Natural killer cell (primary cell): ENCODE data around the gene PARD3B. TPM values are rescaled to one million over a fixed set of nuclear protein-coding genes. Genes with fewer than 3 reads are reported as not detected.

ENCODE experiments used
- ATAC-seq, 3 donors: fragments of 150-1000 bp in 2 of 3; fragments of 200-7000 bp in 1 of 3; cut with Tn5 transposase; 1 replicate in 1 of 3; 2 replicates in 2 of 3; pipeline ENCODE4 v1.10.0; 2021; ENCODE audit warnings: mild to moderate bottlenecking in 2 of 3, moderate library complexity in 2 of 3
- DNase-seq, 2 donors: peaks; one replicate each; pipeline versions ENCODE4 v3.0.0 to v3.0.0-alpha.2; 2013 to 2021; ENCODE audit warnings: mixed read lengths in 1 of 2
- H3K27ac ChIP-seq: one replicate; pipeline ENCODE4 v1.5.1; 2013; ENCODE audit warnings: mild to moderate bottlenecking, low read length
- H3K27me3 ChIP-seq: one replicate; pipeline ENCODE4 v1.6.1; 2013; ENCODE audit warnings: low read length; ENCODE audit not compliant: control insufficient read depth, insufficient read depth
- H3K36me3 ChIP-seq: one replicate; pipeline ENCODE4 v1.6.1; 2013; ENCODE audit warnings: low read length; ENCODE audit not compliant: control insufficient read depth, insufficient read depth
- H3K4me1 ChIP-seq: one replicate; pipeline ENCODE4 v1.6.1; 2013; ENCODE audit warnings: low read length; ENCODE audit not compliant: control insufficient read depth, insufficient read depth
- H3K4me3 ChIP-seq: one replicate; pipeline ENCODE4 v1.5.1; 2013; ENCODE audit warnings: low read length
- H3K9me3 ChIP-seq: one replicate; pipeline ENCODE4 v1.6.1; 2013; ENCODE audit warnings: low read length; ENCODE audit not compliant: control insufficient read depth, insufficient read depth
- H3K27ac Mint-ChIP-seq, 2 donors: one replicate each; pipeline ENCODE4 v1.8.0; 2022; ENCODE audit warnings: mild to moderate bottlenecking in 2 of 2, mixed read lengths in 2 of 2, moderate library complexity in 1 of 2
- H3K27me3 Mint-ChIP-seq, 2 donors: one replicate each; pipeline ENCODE4 v1.8.0; 2022; ENCODE audit warnings: low read depth in 2 of 2, mixed read lengths in 2 of 2
- H3K36me3 Mint-ChIP-seq: one replicate; pipeline ENCODE4 v1.8.0; 2022; ENCODE audit warnings: mixed read lengths
- H3K4me1 Mint-ChIP-seq, 2 donors: one replicate each; pipeline ENCODE4 v1.8.0; 2022; ENCODE audit warnings: mixed read lengths in 2 of 2
- H3K4me3 Mint-ChIP-seq: one replicate; pipeline ENCODE4 v1.8.0; 2022; ENCODE audit warnings: mild to moderate bottlenecking, moderate library complexity, mixed read lengths
- H3K9me3 Mint-ChIP-seq, 2 donors: one replicate each; pipeline ENCODE4 v1.8.0; 2022; ENCODE audit warnings: mixed read lengths in 2 of 2
- CTCF ChIP-seq: fragments of 200-600 bp; IDR thresholded peaks from one replicate; pipeline ENCODE4 v1.8.0; 2022; ENCODE audit warnings: antibody characterized with exemption
- WGBS: methylation state at CpG from one replicate; pipeline ENCODE4 v1.1.7; 2013; ENCODE audit warnings: missing lambda C conversion rate; ENCODE audit not compliant: insufficient coverage; 5-methylcytosine and 5-hydroxymethylcytosine counted together
- intact Hi-C: fragments of 100-400 bp; cut with micrococcal nuclease; formaldehyde crosslinking; loops from one replicate; pipeline ENCODE4 v1.14.2; 2022
- total RNA-seq, 4 donors: library from RNA; stranded (reverse); fragments of 120-200 nt in 1 of 4; gene quantifications; one replicate each; pipeline versions ENCODE4 v1.2.3 to v1.2.4, GENCODE V29; 2013 to 2022

Gene PARD3B
- total RNA-seq, 3 donors from 2014 or later (not counting 1 experiment from before 2014, with no cell fraction given): 0.13 to 0.45 TPM; not detected in 1

GRCh38 chr2:205613970-205614559, 1068.8 kb downstream of the PARD3B start:
- Mint-ChIP-seq H3K4me1 (no peaks in the 10 kb centered on the region), H3K27ac (no peak overlapping the region), H3K4me3 (no peak overlapping the region), H3K36me3 (no peaks in the 10 kb centered on the region), H3K27me3 (peaks cover 13 to 16% of the 10 kb centered on the region in 2 donors), H3K9me3 (peaks cover 0 to 5% of the 10 kb centered on the region in 2 donors)
- ATAC-seq (no peak), DNase-seq (no peak)
- no peak overlapping the region for H3K27ac ChIP-seq
- no peaks in the 10 kb centered on the region for H3K27me3 ChIP-seq
- no peak overlapping the region for H3K4me3 ChIP-seq
- H3K36me3 ChIP-seq: no peaks in the 10 kb centered on the region
- no peaks in the 10 kb centered on the region for H3K4me1 ChIP-seq
- peaks cover 4% of the 10 kb centered on the region for H3K9me3 ChIP-seq
- TF ChIP-seq CTCF: no peak
- intact Hi-C loops: no loop called here
- WGBS: 61% methylated on average over 2 of the region's 3 CpGs

- no peak overlapping the region for H3K27ac ChIP-seq
- no peaks in the 10 kb centered on the region for H3K4me1 ChIP-seq
- no peak for TF ChIP-seq CTCF
- WGBS: 78% methylated on average over 4 of the region's 4 CpGs
- H3K27me3 ChIP-seq: no peaks in the 10 kb centered on the region
- Mint-ChIP-seq H3K4me1 (no peaks in the 10 kb centered on the region), H3K36me3 (no peaks in the 10 kb centered on the region), H3K4me3 (no peak overlapping the region), H3K27me3 (peaks cover 8 to 12% of the 10 kb centered on the region in 2 donors), H3K9me3 (peaks cover 0 to 5% of the 10 kb centered on the region in 2 donors), H3K27ac (no peak overlapping the region)
- H3K9me3 ChIP-seq: peaks cover 4% of the 10 kb centered on the region
- no peaks in the 10 kb centered on the region for H3K36me3 ChIP-seq
- no peak overlapping the region for H3K4me3 ChIP-seq
- ATAC-seq (no peak), DNase-seq (no peak)
- intact Hi-C loops: no loop called here
Observed at GRCh38 chr2:205614965-205615364, 1069.7 kb downstream of the PARD3B start.

- H3K36me3 Mint-ChIP-seq: no peaks in the 10 kb centered on the region
- H3K27ac Mint-ChIP-seq: no peak overlapping the region
- H3K4me1 Mint-ChIP-seq: no peaks in the 10 kb centered on the region
- H3K4me3 Mint-ChIP-seq: no peak overlapping the region
- ATAC-seq (no peak), DNase-seq (no peak)
- Histone ChIP-seq H3K4me3 (no peak overlapping the region), H3K27me3 (no peaks in the 10 kb centered on the region), H3K4me1 (no peaks in the 10 kb centered on the region), H3K36me3 (no peaks in the 10 kb centered on the region), H3K27ac (no peak overlapping the region), H3K9me3 (peaks cover 4% of the 10 kb centered on the region)
- H3K9me3 Mint-ChIP-seq: no peaks in the 10 kb centered on the region
- 72% methylated on average over 2 of the region's 2 CpGs for WGBS
- H3K27me3 Mint-ChIP-seq: peaks cover 0 to 2% of the 10 kb centered on the region in 2 donors
- intact Hi-C loops: no loop called here
- no peak for TF ChIP-seq CTCF
Observed at GRCh38 chr2:205617905-205618304, 1072.6 kb downstream of the PARD3B start.

- Histone ChIP-seq H3K9me3 (peaks cover 4% of the 10 kb centered on the region), H3K4me1 (no peaks in the 10 kb centered on the region), H3K27me3 (no peaks in the 10 kb centered on the region), H3K36me3 (no peaks in the 10 kb centered on the region), H3K4me3 (no peak overlapping the region), H3K27ac (no peak overlapping the region)
- WGBS: 100% methylated on average over 1 of the region's 1 CpG
- no peak overlapping the region for H3K27ac Mint-ChIP-seq
- DNase-seq (no peak), ATAC-seq (no peak)
- no peaks in the 10 kb centered on the region for H3K9me3 Mint-ChIP-seq
- intact Hi-C loops: no loop called here
- H3K4me1 Mint-ChIP-seq: no peaks in the 10 kb centered on the region
- H3K36me3 Mint-ChIP-seq: no peaks in the 10 kb centered on the region
- no peak overlapping the region for H3K4me3 Mint-ChIP-seq
- no peaks in the 10 kb centered on the region for H3K27me3 Mint-ChIP-seq
- no peak for TF ChIP-seq CTCF
Observed at GRCh38 chr2:205619600-205619999, 1074.3 kb downstream of the PARD3B start.
